Adrenal gland (tissue), 19 donors: Measurements from ENCODE around the gene PNMA5. TPM values are rescaled to one million over a fixed set of nuclear protein-coding genes. Genes with fewer than 3 reads are reported as not detected.

Experiments
- DNase-seq, 7 donors: peaks; one replicate each; pipeline ENCODE4 v3.0.0-alpha.2; 2019 to 2020
- H3K27ac ChIP-seq, 5 donors: fragments of 200-600 bp; sonication (generic) in 4 of 5; 1 replicate in 3 of 5; 2 replicates in 2 of 5; pipeline versions ENCODE4 v1.5.1 to v1.8.0; 2016 to 2020; ENCODE audit warnings: mild to moderate bottlenecking in 1 of 5
- H3K27me3 ChIP-seq: fragments of 200-600 bp; 2 replicates; pipeline ENCODE4 v1.8.0; 2021
- H3K36me3 ChIP-seq, 2 donors: fragments of 200-600 bp; replicated peaks in 1 of 2; 1 replicate in 1 of 2; 2 replicates in 1 of 2; pipeline versions ENCODE4 v1.5.1 to v1.8.0; 2018 to 2022
- H3K4me1 ChIP-seq, 2 donors: fragments of 200-600 bp; replicated peaks in 1 of 2; 1 replicate in 1 of 2; 2 replicates in 1 of 2; pipeline versions ENCODE4 v1.5.1 to v1.8.0; 2018 to 2021
- H3K4me3 ChIP-seq, 4 donors: fragments of 200-600 bp; sonication (generic) in 3 of 4; one replicate each; pipeline ENCODE4 v1.5.1; 2016 to 2018
- H3K9me3 ChIP-seq, 3 donors: fragments of 200-600 bp; sonication (generic) in 1 of 3; replicated peaks in 1 of 3; 1 replicate in 2 of 3; 2 replicates in 1 of 3; pipeline versions ENCODE4 v1.5.1 to v1.8.0; 2016 to 2021
- CTCF ChIP-seq, 6 experiments: fragments of 450-650 bp in 4 of 6; fragments of 200-600 bp in 2 of 6; sonication (generic) in 1 of 6; IDR thresholded peaks; 1 replicate in 5 of 6; 2 replicates in 1 of 6; pipeline versions ENCODE4 v1.5.1 to v1.8.0; 2016 to 2021; ENCODE audit warnings: antibody characterized with exemption in 6 of 6, mild to moderate bottlenecking in 2 of 6, moderate library complexity in 1 of 6
- POLR2A ChIP-seq, 2 donors: fragments of 450-650 bp; IDR thresholded peaks; one replicate each; pipeline ENCODE4 v1.6.1; 2017; ENCODE audit warnings: antibody characterized with exemption in 2 of 2, mild to moderate bottlenecking in 2 of 2, moderate library complexity in 1 of 2
- WGBS, 4 donors: extraction: QIAGEN DNeasy Blood & Tissue Kit in 2 of 4; methylation state at CpG; one replicate each; pipeline versions ENCODE4 v1.1.5 to v1.1.7; 2013 to 2017; 5-methylcytosine and 5-hydroxymethylcytosine counted together
- intact Hi-C, 2 donors: fragments of 100-400 bp; cut with DNase I; formaldehyde crosslinking; loops; one replicate each; pipeline versions ENCODE4 v1.14.1 to v1.15.0; 2022 to 2023
- long read RNA-seq, 10 donors: library from polyadenylated mRNA in 3 of 10; unstranded in 2 of 10; stranded (forward) in 1 of 10; transcript quantifications; one replicate each; pipeline ENCODE4 v2.0.0 and lab custom pipeline, GENCODE V29; 2021 to 2026
- polyA plus RNA-seq, 3 donors: library from polyadenylated mRNA; stranded (reverse); fragments of 200-250 nt in 2 of 3; fragments of 350-450 nt in 1 of 3; fragmentation: Illumina TruSeq in 1 of 3; extraction: RNeasy Lipid Tissue Mini Kit (QIAGEN cat#74804) in 1 of 3; gene quantifications; one replicate each; pipeline ENCODE4 v1.2.3, GENCODE V29; 2013 to 2014
- total RNA-seq, 9 donors: library from RNA; depleted of rRNA in 4 of 9; stranded (reverse); fragments of >200 nt in 4 of 9; fragments of 120-200 nt in 1 of 9; fragmentation: NEBNext Ultra II Directional in 1 of 9; extraction: Animal tissue kit (Norgen Biotek cat#: 25700) in 1 of 9; gene quantifications; one replicate each; pipeline versions ENCODE4 v1.1.0 to v1.2.4, GENCODE V29; 2013 to 2023
- donor health status: healthy with polysubstance abuse.
- donor health status: Bipolar disorder and iron deficiency.
- donor health status: DM: yes; HTN: yes; CAD: no.
- donor health status: DM: no; HTN: no; CAD: no.
- donor health status: DM: no; HTN: no; CAD: no.
- donor health status: DM: yes; HTN: yes; CAD: no.

Gene PNMA5
- total RNA-seq (not detected), polyA plus RNA-seq (under 1 TPM in 2 of 3 donors, not detected in 1; 0.07 to 0.16 TPM)
- long read RNA-seq, donor 1: 0 reads
- long read RNA-seq, donor 2, partial matches to known transcripts: 8 of 8 reads
- long read RNA-seq, donor 2, other reads (novel, unspliced or antisense): 0 of 8 reads
- long read RNA-seq, donor 3: 0 reads
- long read RNA-seq, donor 4: 0 reads
- long read RNA-seq, donor 5: 0 reads
- long read RNA-seq, donor 6: 0 reads
- long read RNA-seq, donor 7: 0 reads
- long read RNA-seq, donor 8: 0 reads
- long read RNA-seq, donor 9: 0 reads
- long read RNA-seq, donor 10: 0 reads

- intact Hi-C loops: no loop called here
- H3K27me3 ChIP-seq: peaks cover 8% of the 10 kb centered on the region
- H3K27ac ChIP-seq: no peak within 1 kb of the TSS
- H3K36me3 ChIP-seq: no peaks in the 10 kb centered on the region
- WGBS, 4 donors: 91 to 94% (median 91%) methylated on average over 15 to 31 of the region's 31 CpGs; no CpG with 5 or more reads in 1 of the 4 donors
- H3K4me3 ChIP-seq: no peak within 1 kb of the TSS
- no peak for DNase-seq
- H3K4me1 ChIP-seq: no peaks in the 10 kb centered on the region
- no peaks in the 10 kb centered on the region for H3K9me3 ChIP-seq
- no peak for TF ChIP-seq POLR2A (IDR thresholded peaks at IDR 0.05)
- no peak for TF ChIP-seq CTCF (IDR thresholded peaks at IDR 0.05)
These were observed at the start of gene PNMA5 for GRCh38 chrX:152993933-152994332. Gene PNMA5, minus strand, starts transcription at chrX:152994116. Its CDS starts 2,518 bp downstream, at chrX:152991598.

GRCh38 chrX:153032397-153033118 lies 38.6 kb upstream of the PNMA5 start:
- H3K4me3 ChIP-seq: peak overlapping the region in 2 of 4 donors; percentile 1 to 48
- 16 to 69% (median 44%) methylated on average over 14 to 64 of the region's 64 CpGs for WGBS, 4 donors
- peak; percentile 68 to 85 (median 75) for DNase-seq

GRCh38 chrX:153030801-153031200 lies 36.9 kb upstream of the PNMA5 start:
- peaks cover 8% of the 10 kb centered on the region for H3K27me3 ChIP-seq
- no peaks in the 10 kb centered on the region for H3K4me1 ChIP-seq
- intact Hi-C loops: no loop called here
- no peak for TF ChIP-seq POLR2A (IDR thresholded peaks at IDR 0.05)
- TF ChIP-seq CTCF (IDR thresholded peaks at IDR 0.05): no peak
- H3K9me3 ChIP-seq: no peaks in the 10 kb centered on the region
- H3K36me3 ChIP-seq: no peaks in the 10 kb centered on the region
- H3K4me3 ChIP-seq: no peak overlapping the region
- no peak for DNase-seq
- 86 to 96% (median 91%) methylated on average over 4 to 12 of the region's 12 CpGs for WGBS, 4 donors
- no peak overlapping the region for H3K27ac ChIP-seq

More at GRCh38 chrX:153032397-153033118, 38.6 kb upstream of the PNMA5 start:
- Histone ChIP-seq H3K4me1 (no peaks in the 10 kb centered on the region), H3K27me3 (peaks cover 8% of the 10 kb centered on the region), H3K9me3 (no peaks in the 10 kb centered on the region), H3K27ac (peak overlapping the region in 1 of 5 donors; percentile 70), H3K36me3 (no peaks in the 10 kb centered on the region)
- TF ChIP-seq CTCF (IDR thresholded peaks at IDR 0.05): peak; percentile 62 to 98 (median 89)
- no peak for TF ChIP-seq POLR2A (IDR thresholded peaks at IDR 0.05)
- intact Hi-C loops: no loop called here

GRCh38 chrX:153029875-153030274 lies 36.0 kb upstream of the PNMA5 start:
- H3K27ac ChIP-seq: no peak overlapping the region
- no peaks in the 10 kb centered on the region for H3K4me1 ChIP-seq
- H3K36me3 ChIP-seq: no peaks in the 10 kb centered on the region
- H3K9me3 ChIP-seq: no peaks in the 10 kb centered on the region
- peaks cover 8% of the 10 kb centered on the region for H3K27me3 ChIP-seq
- TF ChIP-seq POLR2A (IDR thresholded peaks at IDR 0.05): no peak
- TF ChIP-seq CTCF (IDR thresholded peaks at IDR 0.05): no peak
- WGBS, 4 donors: 84 to 90% (median 88%) methylated on average over 8 to 11 of the region's 11 CpGs; no CpG with 5 or more reads in 1 of the 4 donors
- DNase-seq: no peak
- intact Hi-C loops: no loop called here
- no peak overlapping the region for H3K4me3 ChIP-seq
